Panc1 (cell line): ENCODE results near the gene SLC10A1.

Experiments
- CTCF ChIP-seq: fragments of 450-650 bp; IDR thresholded peaks from 2 replicates; pipeline ENCODE4 v1.5.1; 2017; ENCODE audit warnings: mild to moderate bottlenecking
- POLR2AphosphoS5 ChIP-seq: IDR thresholded peaks from 2 replicates; pipeline ENCODE4 v1.6.1; 2012; ENCODE audit warnings: mild to moderate bottlenecking, low read depth, low read length, moderate library complexity
- TF ChIP-seq, protein P1 (sequence below), 2 experiments: IDR thresholded peaks; 2 replicates each; pipeline ENCODE4 v1.6.1; 2011 to 2012; ENCODE audit warnings: low read depth in 2 of 2, control low read depth in 1 of 2, low read length in 1 of 2, mild to moderate bottlenecking in 1 of 2, moderate library complexity in 1 of 2; ENCODE audit not compliant: insufficient read depth in 1 of 2

DNA sequence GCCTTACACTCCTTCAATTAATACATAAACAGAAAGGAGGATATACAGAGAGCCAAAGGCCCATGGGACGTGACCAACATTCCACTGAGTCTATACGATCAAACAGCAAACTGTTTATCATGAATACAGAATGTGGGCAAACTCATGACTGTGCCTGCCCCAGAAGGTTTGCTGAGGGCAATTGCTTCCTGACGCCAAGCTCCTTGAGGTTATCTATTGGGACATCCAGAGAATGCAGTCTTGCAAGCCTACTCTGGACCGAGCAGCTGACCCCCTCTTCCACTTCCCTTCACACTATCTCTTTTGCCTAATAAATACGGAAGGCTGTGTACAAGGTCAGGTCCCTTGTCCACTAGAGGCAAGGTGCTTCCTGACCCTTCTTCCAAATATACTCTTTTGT is 18.5 kb upstream of the SLC10A1 start:
- no peak for TF ChIP-seq CTCF
- TF ChIP-seq, protein P1, sequence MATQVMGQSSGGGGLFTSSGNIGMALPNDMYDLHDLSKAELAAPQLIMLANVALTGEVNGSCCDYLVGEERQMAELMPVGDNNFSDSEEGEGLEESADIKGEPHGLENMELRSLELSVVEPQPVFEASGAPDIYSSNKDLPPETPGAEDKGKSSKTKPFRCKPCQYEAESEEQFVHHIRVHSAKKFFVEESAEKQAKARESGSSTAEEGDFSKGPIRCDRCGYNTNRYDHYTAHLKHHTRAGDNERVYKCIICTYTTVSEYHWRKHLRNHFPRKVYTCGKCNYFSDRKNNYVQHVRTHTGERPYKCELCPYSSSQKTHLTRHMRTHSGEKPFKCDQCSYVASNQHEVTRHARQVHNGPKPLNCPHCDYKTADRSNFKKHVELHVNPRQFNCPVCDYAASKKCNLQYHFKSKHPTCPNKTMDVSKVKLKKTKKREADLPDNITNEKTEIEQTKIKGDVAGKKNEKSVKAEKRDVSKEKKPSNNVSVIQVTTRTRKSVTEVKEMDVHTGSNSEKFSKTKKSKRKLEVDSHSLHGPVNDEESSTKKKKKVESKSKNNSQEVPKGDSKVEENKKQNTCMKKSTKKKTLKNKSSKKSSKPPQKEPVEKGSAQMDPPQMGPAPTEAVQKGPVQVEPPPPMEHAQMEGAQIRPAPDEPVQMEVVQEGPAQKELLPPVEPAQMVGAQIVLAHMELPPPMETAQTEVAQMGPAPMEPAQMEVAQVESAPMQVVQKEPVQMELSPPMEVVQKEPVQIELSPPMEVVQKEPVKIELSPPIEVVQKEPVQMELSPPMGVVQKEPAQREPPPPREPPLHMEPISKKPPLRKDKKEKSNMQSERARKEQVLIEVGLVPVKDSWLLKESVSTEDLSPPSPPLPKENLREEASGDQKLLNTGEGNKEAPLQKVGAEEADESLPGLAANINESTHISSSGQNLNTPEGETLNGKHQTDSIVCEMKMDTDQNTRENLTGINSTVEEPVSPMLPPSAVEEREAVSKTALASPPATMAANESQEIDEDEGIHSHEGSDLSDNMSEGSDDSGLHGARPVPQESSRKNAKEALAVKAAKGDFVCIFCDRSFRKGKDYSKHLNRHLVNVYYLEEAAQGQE (IDR thresholded peaks at IDR 0.05; ENCODE audit: insufficient read depth in 1 of 2, low read depth in 2 of 2, low read length in 1 of 2), result no peak
- no peak for TF ChIP-seq POLR2AphosphoS5
